Measurements from ENCODE around the gene PRCC.

PRCC gene

DNA sequence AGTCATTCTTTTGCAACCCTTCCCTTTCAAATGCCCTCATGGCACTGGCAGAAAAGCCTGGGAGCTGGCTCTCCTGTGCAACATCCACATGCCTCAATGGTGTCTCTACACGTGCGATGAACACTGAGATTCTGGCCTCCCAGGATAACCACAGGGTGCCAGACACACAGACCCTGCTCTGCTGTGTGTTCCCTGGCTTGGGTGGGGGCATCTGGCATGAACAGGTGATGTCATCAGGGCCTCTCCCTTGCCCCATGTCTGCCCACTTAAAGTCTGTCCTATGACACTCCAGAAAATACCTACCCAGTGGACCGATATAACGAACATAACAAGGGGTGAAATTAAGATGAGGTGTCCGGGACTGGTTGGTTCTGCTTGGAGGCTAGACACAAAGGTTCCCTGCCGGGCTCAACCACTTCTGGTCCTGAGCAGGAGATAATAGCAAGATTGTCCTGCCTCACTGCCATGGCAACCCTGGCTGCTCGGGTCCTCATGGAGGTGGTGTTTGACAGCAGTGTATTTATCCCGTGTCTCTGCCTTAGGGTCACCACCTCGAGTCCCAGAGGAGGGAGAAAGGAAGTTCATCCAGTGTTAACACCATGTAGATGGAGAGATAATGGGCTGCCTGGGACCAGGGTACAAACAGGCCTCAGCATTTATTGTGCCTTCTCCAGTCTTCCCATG, 72.2 kb downstream of the PRCC start:
- in situ Hi-C loops (cut with HindIII; ENCODE audit: low sequenced_read_pairs) = loop anchor here (10.0 kb wide), 1 partner anchor 45 kb away; no protein-coding TSS in a partner anchor

DNA sequence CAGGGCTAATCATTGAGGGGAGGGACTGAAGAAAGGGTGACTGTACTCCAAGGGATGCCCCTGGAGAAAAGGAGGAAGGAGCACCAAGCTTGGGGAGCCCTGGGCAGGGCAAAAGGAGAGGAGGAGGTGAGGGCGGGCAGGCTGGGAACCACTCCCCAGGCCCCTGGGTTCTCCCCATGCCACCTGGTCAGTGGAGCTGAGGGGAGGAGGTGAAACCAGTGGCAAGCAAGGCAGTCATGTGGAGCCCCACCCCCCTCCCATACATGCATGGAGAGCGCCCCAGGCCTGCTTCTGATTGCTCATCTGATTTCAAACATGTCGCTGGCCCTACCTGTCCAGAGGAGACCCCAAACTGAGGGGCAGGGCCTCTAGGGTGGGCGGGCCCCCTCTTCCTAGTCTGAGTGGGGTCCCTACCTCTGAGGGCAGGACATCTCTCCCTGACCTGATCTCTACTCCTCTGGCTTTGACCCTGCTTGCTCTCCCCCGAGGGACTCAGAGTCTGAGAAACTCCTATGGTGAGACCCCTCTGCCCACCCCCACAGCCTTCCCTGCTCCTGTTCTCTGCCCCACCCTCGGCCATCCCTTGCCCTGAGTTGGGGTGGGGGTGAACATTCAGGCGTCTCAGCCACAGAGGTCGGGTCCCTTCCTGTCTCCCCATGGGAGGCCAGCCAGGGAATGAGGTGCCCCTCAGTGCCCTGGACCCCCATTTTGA, 73.0 kb downstream of the PRCC start:
- in situ Hi-C loops (cut with HindIII; ENCODE audit: low sequenced_read_pairs) = loop anchor here (10.0 kb wide), 1 partner anchor 46 kb away; no protein-coding TSS in a partner anchor

DNA sequence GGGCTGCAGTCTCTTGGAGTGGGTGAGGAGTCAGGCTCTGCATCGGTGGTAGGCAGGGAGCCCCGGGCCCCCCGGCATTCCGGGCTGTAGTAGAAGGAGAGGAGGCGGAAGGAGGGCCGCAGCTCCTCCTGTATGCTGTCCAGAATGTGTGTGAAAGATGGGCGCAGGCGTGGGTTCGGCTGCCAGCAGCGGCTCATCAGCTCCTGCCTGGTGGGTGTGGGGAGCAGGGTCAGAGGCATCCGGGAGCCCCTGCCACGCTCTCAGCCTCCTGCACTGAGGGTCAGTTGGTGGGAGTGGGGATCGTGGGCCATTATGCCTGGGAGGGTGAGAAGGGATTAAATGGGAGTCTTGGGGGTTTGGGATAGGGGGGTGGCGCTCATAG, 73.6 kb downstream of the PRCC start:
- in situ Hi-C loops (cut with HindIII; ENCODE audit: low sequenced_read_pairs) = loop anchor here (10.0 kb wide), 1 partner anchor 46 kb away; no protein-coding TSS in a partner anchor

DNA sequence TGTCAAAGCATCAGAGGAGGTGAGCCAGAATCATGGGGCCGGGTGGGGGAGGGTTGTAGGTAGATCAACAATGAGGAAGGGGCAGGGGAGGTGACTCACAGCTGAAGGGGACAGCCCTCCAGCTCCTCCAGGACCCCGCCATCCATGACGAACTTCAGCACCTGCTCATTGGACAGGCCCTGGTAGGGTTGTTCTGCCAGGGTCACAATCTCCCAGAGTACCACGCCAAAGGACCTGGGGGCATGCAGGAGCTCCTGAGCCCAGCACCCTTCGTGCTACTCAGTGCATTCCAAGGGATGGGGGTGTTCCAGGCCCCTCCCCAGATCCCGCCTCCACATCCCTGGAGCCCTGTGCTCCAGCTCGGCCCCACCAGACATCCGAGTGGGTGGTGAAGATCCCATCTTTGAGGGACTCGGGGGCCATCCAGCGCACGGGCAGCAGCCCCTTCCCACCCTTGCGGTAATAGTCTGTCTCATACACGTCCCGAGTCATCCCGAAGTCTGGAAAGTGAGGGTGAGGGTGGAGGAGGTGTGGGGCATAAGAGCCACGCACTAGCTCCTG, 74.0 kb downstream of the PRCC start:
- in situ Hi-C loops (cut with HindIII; ENCODE audit: low sequenced_read_pairs) = loop anchor here (10.0 kb wide), 1 partner anchor 47 kb away; no protein-coding TSS in a partner anchor

DNA sequence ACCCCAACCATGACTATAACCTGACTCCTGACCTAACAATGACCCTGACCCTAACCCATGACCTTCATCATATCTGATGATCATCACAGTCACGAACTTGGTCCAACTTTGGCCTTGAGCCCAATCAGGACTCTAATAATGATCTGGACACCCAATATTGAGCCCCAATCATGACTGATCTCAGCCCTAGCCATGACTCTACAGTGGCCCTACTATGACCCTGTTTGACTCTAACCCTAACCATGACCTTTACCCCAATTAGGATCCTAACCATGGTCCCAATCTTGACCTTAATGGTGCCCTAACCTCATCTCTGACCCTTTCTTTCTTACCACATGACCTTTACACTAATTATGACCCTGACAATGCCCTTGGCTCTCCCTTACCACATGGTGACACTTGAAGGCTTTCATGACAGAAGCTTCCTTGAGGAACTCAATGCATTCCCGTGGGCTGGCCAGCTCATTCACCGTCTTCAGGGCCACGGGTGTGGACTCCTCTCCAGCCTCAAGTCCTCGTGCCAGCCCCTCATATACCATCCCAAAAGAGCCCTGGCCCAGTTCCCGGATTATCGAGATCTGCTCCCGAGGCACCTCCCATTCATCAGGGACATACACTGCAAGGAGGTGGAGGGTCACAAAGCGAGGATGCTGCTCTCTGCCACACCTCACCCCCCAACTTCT, 75.4 kb downstream of the PRCC start:
- in situ Hi-C loops (cut with HindIII; ENCODE audit: low sequenced_read_pairs) = loop anchor here (10.0 kb wide), 1 partner anchor 48 kb away; no protein-coding TSS in a partner anchor

DNA sequence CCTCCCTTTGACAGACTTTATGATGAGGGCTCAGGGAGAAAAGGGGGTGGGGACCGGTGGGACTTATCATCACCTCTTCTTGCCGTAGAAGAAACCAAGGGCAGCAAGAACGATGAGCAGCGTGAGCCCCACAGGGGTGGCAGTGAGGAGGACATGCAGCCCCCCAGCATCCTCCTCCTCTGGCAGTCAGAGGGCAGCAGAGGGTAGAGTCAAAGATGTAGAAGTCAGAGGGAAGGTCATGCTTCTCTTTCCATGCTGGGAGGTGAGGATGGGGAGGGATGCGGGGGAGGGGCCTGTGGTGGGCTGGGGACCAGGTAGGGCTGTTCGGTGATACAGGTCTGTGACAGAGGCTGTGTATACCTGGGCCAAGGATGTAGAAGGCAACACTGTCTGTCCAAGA, 76.8 kb downstream of the PRCC start:
- in situ Hi-C loops (cut with HindIII; ENCODE audit: low sequenced_read_pairs) = loop anchor here (10.0 kb wide), 1 partner anchor 49 kb away; no protein-coding TSS in a partner anchor

DNA sequence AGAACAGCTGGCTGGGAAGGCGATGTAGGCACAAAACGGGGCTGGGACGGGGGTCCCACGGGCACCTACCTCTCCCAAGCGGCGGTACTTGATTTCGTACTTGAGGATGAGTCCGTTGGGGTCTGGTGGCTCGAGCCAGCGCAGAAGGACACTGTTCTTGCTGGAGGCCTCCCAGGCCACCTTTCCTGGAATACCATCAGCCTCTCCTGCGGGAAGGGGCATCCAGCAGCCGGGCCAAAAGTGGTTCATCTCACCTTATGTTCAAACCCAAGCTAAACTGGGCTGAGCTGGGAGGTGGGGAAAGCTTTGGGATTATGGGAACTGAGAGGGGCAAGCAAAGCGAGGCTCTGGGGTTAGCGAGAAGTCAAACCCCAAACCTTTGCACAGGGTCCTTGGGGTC, 77.3 kb downstream of the PRCC start:
- in situ Hi-C loops (cut with HindIII; ENCODE audit: low sequenced_read_pairs) = loop anchor here (10.0 kb wide), 1 partner anchor 50 kb away; no protein-coding TSS in a partner anchor

DNA sequence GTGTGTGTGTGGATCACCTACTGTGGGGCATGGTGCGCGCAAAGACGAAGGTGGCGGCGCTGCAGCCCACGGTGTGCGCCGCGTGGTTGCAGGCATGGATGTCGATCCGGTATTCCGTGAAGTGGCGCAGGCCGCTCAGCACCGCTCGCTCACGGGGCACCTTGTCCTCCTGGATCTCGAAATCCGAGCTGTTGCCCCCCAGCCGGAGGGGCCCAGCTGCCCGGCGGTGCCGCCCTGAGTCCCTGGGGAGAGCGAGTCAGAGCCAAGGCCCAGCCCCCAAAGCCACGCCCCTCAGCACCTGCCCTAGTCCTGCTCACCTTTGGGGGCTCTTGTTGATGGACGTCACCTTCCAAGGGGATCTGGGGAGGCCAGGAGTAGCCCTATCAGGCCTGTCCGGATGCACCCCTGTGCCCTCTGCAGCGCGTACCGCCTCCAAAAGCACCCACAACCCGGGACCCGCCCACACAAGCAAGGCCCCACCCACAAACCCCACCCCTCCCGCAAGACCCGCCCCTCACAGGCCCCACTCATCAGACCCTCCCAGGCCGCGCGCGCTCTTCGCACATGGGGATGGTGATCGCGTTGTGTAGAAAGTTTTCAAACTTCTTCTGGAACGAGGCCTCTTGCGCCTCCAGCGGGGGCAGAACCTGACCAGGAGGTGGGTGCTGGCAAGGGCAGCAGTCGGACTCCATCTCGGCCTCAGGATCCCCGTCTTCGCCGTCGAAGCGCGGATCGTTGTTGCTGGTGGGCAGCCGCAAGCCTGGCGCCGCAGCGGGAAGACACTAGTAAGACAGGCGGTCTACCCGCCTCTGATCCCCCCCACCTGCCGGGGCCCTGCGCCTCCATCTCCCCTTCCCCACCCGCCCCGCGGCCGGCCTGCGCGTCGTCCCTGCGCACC, 78.0 kb downstream of the PRCC start:
- in situ Hi-C loops (cut with HindIII; ENCODE audit: low sequenced_read_pairs) = loop anchor here (10.0 kb wide), 1 partner anchor 51 kb away; no protein-coding TSS in a partner anchor

DNA sequence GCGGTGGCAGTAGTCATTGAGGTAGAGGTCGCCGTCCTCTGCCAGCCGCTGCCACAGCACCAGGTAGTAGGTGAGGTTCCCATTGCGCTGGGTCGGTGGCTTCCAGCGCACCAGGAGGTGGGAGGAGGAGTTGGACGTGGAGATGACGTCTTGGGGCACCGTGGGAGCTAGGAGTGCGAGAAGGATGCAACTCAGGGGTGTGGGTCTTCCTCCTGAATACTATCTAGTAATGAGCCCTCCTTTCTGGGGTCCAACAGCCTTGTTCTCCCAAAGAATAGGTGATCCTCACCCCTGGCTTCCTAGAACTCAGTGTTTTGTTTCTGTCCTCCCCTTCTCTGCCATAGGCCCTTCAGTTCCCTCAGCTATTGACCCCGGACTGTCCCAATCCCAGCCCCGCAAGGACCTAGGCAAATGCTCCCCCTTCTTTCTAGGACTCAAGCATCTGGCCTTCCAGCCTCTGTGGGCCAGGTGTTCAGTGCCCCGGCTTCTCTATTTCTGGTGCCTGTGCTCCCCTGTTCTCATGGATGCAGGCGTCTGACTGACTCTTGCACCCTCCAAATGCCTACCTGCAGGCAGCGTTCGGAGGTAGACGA, 78.7 kb downstream of the PRCC start:
- in situ Hi-C loops (cut with HindIII; ENCODE audit: low sequenced_read_pairs) = loop anchor here (10.0 kb wide), 1 partner anchor 51 kb away; no protein-coding TSS in a partner anchor

DNA sequence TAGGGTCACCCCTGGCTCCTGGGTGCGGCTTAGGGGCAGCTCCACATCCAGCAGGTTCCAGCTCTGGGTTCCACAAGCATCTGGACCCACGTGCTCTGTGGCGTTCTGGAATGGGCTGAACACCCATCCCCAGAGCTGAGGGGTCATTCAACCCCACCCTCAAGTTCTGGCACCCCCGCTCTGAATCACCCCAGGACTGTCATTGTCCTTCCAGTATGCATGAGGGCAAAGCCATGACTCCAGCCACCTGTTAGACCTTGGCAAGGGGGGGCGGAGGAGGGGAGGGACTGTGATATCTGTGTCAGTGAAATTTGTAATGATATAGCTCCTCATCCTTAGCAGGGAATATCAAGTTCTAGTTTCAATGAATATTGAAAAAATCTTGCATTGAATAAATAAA, 79.3 kb downstream of the PRCC start:
- in situ Hi-C loops (cut with HindIII; ENCODE audit: low sequenced_read_pairs) = loop anchor here (10.0 kb wide), 1 partner anchor 52 kb away; no protein-coding TSS in a partner anchor

DNA sequence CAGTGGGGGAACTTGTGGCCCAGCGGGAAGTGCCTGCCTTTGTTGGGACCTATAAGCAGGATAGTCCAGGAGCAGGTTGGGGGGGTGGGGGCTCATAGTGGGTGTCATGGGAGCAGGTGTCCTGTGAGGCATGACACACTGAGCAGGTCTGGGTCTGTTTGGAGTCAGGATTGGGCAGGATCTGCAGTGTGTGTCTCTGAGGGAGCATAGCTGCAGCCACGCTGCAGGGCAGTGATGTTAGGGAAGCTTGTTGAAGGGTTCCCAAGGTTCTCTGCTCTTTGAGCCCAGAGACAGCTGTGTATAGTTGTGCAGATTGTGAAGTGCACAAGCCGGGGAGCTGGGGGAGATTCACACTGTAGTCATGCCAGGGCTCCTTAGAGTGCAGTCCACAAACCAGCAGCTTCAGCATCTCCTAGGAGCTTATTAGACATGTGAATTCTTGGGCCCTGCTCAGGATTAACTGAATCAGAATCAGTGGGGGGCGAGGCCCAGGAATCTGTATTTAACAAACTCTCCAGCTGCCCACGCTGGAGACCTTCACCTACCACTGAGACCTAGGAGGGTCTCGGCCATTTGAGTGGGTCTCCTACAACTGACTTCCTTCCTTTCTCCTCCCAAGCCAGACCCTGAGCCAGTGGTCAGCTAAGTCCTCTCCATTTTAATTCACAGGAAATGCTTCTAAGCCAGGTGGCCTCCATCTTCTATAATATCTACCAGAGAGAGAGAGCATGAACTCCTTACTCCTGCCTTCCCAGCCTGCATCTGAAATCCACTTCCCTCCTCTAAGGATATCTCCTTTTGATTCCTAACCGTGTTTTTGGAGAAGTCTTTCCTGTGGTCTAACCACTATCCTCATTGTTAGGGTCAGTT, 80.5 kb downstream of the PRCC start:
- in situ Hi-C loops (cut with HindIII; ENCODE audit: low sequenced_read_pairs) = loop anchor here (10.0 kb wide), 1 partner anchor 53 kb away; no protein-coding TSS in a partner anchor

DNA sequence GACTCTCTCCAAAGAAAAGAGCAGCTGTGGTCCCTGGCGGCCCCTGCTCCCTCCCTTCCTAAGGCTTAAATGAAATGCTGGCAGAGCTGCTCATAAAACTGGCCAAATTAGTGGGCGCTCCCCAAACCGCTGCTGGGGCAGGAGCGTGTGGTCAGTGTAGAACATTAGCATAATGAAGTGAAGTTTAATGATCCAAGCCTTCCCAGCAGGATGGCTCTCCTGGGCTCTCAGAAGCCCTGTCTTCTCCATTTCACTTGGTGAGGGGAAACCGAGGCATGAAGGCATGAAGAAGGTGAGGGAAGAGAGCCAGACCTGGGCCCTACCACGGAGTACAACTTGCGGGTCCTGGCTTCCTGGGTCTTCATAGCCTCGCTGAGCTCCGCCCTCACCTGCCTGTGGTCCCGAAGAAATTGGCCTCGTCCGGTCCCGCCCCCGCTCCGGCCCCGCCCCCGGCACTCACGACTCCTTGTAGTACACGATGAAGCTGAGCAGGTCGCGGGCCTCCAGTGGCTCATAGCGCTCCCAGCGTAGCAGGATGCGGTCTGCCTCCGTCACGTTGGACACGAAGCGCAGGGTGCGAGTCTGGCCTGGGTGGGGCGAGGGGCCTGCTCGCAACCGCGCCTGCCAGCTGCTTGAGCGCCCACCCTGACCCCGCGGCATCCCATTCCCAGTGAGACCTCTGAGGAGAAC, 81.3 kb downstream of the PRCC start:
- in situ Hi-C loops (cut with HindIII; ENCODE audit: low sequenced_read_pairs) = loop anchor here (10.0 kb wide), 1 partner anchor 54 kb away; no protein-coding TSS in a partner anchor

DNA sequence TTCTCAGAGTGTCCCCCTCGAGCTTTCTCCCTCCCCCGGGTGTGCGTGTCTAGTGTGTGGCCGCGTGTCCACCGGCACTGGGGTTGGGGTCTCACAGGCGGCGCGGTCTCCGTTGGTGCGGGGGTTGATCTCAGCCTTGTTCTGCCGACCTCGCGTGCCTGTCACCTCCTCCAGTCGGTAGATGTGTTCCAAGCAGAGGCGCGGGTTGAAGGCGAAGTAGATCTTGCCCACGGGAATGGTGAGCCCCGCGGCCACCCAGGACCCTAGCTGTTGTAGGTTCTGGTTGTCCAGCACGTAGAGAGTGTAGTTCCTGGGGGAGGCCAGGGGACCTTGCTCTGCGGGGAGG, 81.8 kb downstream of the PRCC start:
- in situ Hi-C loops (cut with HindIII; ENCODE audit: low sequenced_read_pairs) = loop anchor here (10.0 kb wide), 1 partner anchor 54 kb away; no protein-coding TSS in a partner anchor
